ENCODE measurements around the gene RGS6.

The RGS6 gene

GRCh38 chr14:72314808-72315435 is 382.7 kb downstream of the RGS6 start:
- no peak for DNase-seq (ENCODE audit: low read depth in 2 of 2)

GRCh38 chr14:72315714-72316113 is 383.5 kb downstream of the RGS6 start:
- DNase-seq (ENCODE audit: low read depth in 2 of 2) = no peak

GRCh38 chr14:72318648-72319047 is 386.4 kb downstream of the RGS6 start:
- DNase-seq (ENCODE audit: low read depth in 2 of 2) = no peak

- no peak for DNase-seq (ENCODE audit: low read depth in 2 of 2)
Observed at GRCh38 chr14:72332046-72332445, 399.8 kb downstream of the RGS6 start.

GRCh38 chr14:72332871-72333270 is 400.6 kb downstream of the RGS6 start:
- DNase-seq (ENCODE audit: low read depth in 2 of 2) = no peak

GRCh38 chr14:72333357-72333756 is 401.1 kb downstream of the RGS6 start:
- no peak for DNase-seq (ENCODE audit: low read depth in 2 of 2)

GRCh38 chr14:72336311-72336980 is 404.2 kb downstream of the RGS6 start:
- DNase-seq (ENCODE audit: low read depth in 2 of 2) = no peak

- DNase-seq (ENCODE audit: low read depth in 2 of 2) = no peak
Observed at GRCh38 chr14:72341237-72341636, 409.0 kb downstream of the RGS6 start.

GRCh38 chr14:72341686-72342085 is 409.5 kb downstream of the RGS6 start:
- DNase-seq (ENCODE audit: low read depth in 2 of 2) = no peak

GRCh38 chr14:72347118-72347517 is 414.9 kb downstream of the RGS6 start:
- no peak for DNase-seq (ENCODE audit: low read depth in 2 of 2)

- DNase-seq (ENCODE audit: low read depth in 2 of 2) = no peak
Observed at GRCh38 chr14:72350215-72350614, 418.0 kb downstream of the RGS6 start.

- DNase-seq (ENCODE audit: low read depth in 2 of 2) = no peak
Observed at GRCh38 chr14:72352012-72352411, 419.8 kb downstream of the RGS6 start.

- DNase-seq (ENCODE audit: low read depth in 2 of 2) = no peak
Observed at GRCh38 chr14:72366619-72367018, 434.4 kb downstream of the RGS6 start.

GRCh38 chr14:72369106-72369505 is 436.9 kb downstream of the RGS6 start:
- no peak for DNase-seq (ENCODE audit: low read depth in 2 of 2)

GRCh38 chr14:72377016-72377415 is 444.8 kb downstream of the RGS6 start:
- DNase-seq (ENCODE audit: low read depth in 2 of 2) = no peak

GRCh38 chr14:72380456-72380855 is 448.2 kb downstream of the RGS6 start:
- DNase-seq (ENCODE audit: low read depth in 2 of 2) = no peak

GRCh38 chr14:72383865-72384264 is 451.6 kb downstream of the RGS6 start:
- DNase-seq (ENCODE audit: low read depth in 2 of 2) = no peak

- no peak for DNase-seq (ENCODE audit: low read depth in 2 of 2)
Observed at GRCh38 chr14:72387726-72388125, 455.5 kb downstream of the RGS6 start.

GRCh38 chr14:72389200-72389599 is 457.0 kb downstream of the RGS6 start:
- no peak for DNase-seq (ENCODE audit: low read depth in 2 of 2)

GRCh38 chr14:72401101-72401625 is 468.9 kb downstream of the RGS6 start:
- no peak for DNase-seq (ENCODE audit: low read depth in 2 of 2)

- DNase-seq (ENCODE audit: low read depth in 2 of 2) = no peak
Observed at GRCh38 chr14:72401632-72402376, 469.6 kb downstream of the RGS6 start.

- no peak for DNase-seq (ENCODE audit: low read depth in 2 of 2)
Observed at GRCh38 chr14:72402377-72402772, 470.1 kb downstream of the RGS6 start.
